PC-9 (cell line): Measurements from ENCODE around the gene CCDC3. TPM values are rescaled to one million over a fixed set of nuclear protein-coding genes. Genes with fewer than 3 reads are reported as not detected.

Experiments used
- BruUV-seq: library from RNA; stranded (reverse); fragments of 400-500 nt; replicated peaks from 2 replicates; lab custom pipeline; 2021; lab: Mats Ljungman, UMichigan
- CTCF ChIA-PET: fragments of 300-600 bp; sonication (Branson Sonifier 250); formaldehyde crosslinking; loops from one replicate; lab custom pipeline; 2022; ENCODE audit warnings: antibody characterized with exemption; lab: Charles Lee
- POLR2A ChIA-PET: fragments of 300-600 bp; sonication (Branson Sonifier 250); formaldehyde crosslinking; loops from one replicate; lab custom pipeline; 2022; ENCODE audit warnings: antibody characterized with exemption; ENCODE audit not compliant: unreplicated experiment; lab: Charles Lee
- DNase-seq, 2 experiments: peaks; one replicate each; pipeline versions ENCODE4 v3.0.0 to v3.0.0-alpha.2; 2015 to 2022; ENCODE audit warnings: mixed read lengths in 1 of 2
- H2AFZ ChIP-seq: fragments of 200-600 bp; sonication (generic); 2 replicates; pipeline ENCODE4 v1.8.1; 2017; ENCODE audit warnings: antibody characterized with exemption
- H3F3A ChIP-seq: fragments of 200-600 bp; sonication (generic); 2 replicates; pipeline ENCODE4 v1.8.1; 2017; ENCODE audit warnings: antibody characterized with exemption, mild to moderate bottlenecking, low read depth; ENCODE audit not compliant: insufficient read depth
- H3K27ac ChIP-seq: fragments of 200-600 bp; sonication (generic); 2 replicates; pipeline ENCODE4 v1.6.1; 2016; ENCODE audit warnings: mixed run types
- H3K27me3 ChIP-seq: fragments of 200-600 bp; sonication (generic); 2 replicates; pipeline ENCODE4 v1.6.1; 2016; ENCODE audit warnings: low read depth, mixed run types; ENCODE audit not compliant: insufficient read depth
- H3K36me3 ChIP-seq: fragments of 200-600 bp; sonication (generic); 2 replicates; pipeline ENCODE4 v1.6.1; 2016; ENCODE audit warnings: low read depth, mixed run types
- H3K4me1 ChIP-seq: fragments of 200-600 bp; sonication (generic); replicated peaks from 2 replicates; pipeline ENCODE4 v1.6.1; 2016; ENCODE audit warnings: mixed run types; ENCODE audit not compliant: insufficient read depth
- H3K4me2 ChIP-seq: fragments of 200-600 bp; sonication (generic); 2 replicates; pipeline ENCODE4 v1.6.1; 2017; ENCODE audit warnings: mixed run types
- H3K4me3 ChIP-seq: fragments of 200-600 bp; sonication (generic); 2 replicates; pipeline ENCODE4 v1.6.1; 2016; ENCODE audit warnings: mixed run types
- H3K79me2 ChIP-seq: fragments of 200-600 bp; sonication (generic); 2 replicates; pipeline ENCODE4 v1.6.1; 2017; ENCODE audit warnings: low read depth, mixed run types
- H3K9me2 ChIP-seq: fragments of 200-600 bp; sonication (generic); 2 replicates; pipeline ENCODE4 v1.8.1; 2017; ENCODE audit warnings: mild to moderate bottlenecking; ENCODE audit not compliant: insufficient read depth
- H3K9me3 ChIP-seq: fragments of 200-600 bp; sonication (generic); 2 replicates; pipeline ENCODE4 v1.8.1; 2016; ENCODE audit warnings: low read depth; ENCODE audit not compliant: insufficient read depth
- H4K20me1 ChIP-seq: fragments of 200-600 bp; sonication (generic); 2 replicates; pipeline ENCODE4 v1.8.1; 2017; ENCODE audit not compliant: insufficient read depth
- CTCF ChIP-seq: fragments of 200-600 bp; sonication (generic); conservative IDR thresholded peaks from 2 replicates; pipeline ENCODE4 v1.6.1; 2017; ENCODE audit warnings: mixed run types, antibody characterized with exemption, mild to moderate bottlenecking, moderate library complexity
- EZH2 ChIP-seq: fragments of 200-600 bp; sonication (generic); IDR thresholded peaks from 2 replicates; pipeline ENCODE4 v1.8.0; 2017; ENCODE audit warnings: antibody characterized with exemption, low read depth
- intact Hi-C: fragments of 100-400 bp; cut with micrococcal nuclease; formaldehyde crosslinking; loops from one replicate; pipeline ENCODE4 v1.10.0; 2022; ENCODE audit not compliant: unreplicated experiment
- total RNA-seq: library from RNA; stranded (reverse); gene quantifications from 2 replicates; pipeline ENCODE4 v1.2.3, GENCODE V29; 2021

The CCDC3 gene
- total RNA-seq, 1 experiment from 2014 or later: not detected

- Histone ChIP-seq H4K20me1 (no peaks in the 10 kb centered on the region), H3K27me3 (peaks cover 12% of the 10 kb centered on the region; the same call in 1 of the 2 replicates), H3K4me2 (no peak overlapping the region), H3K36me3 (no peaks in the 10 kb centered on the region), H3K79me2 (no peaks in the 10 kb centered on the region), H2AFZ (no peak overlapping the region), H3K4me3 (no peak overlapping the region), H3K27ac (no peak overlapping the region), H3K9me2 (no peaks in the 10 kb centered on the region), H3K9me3 (no peaks in the 10 kb centered on the region), H3K4me1 (no peaks in the 10 kb centered on the region), H3F3A (no peaks in the 10 kb centered on the region)
- no TSS peak for BruUV-seq
- intact Hi-C loops: no loop called here
- no peak for TF ChIP-seq CTCF
- no peak for TF ChIP-seq EZH2
- POLR2A ChIA-PET: no interaction called here
- DNase-seq: no peak
- CTCF ChIA-PET: no interaction called here
These were observed 35.9 kb downstream of the CCDC3 start for GRCh38 chr10:12965571-12965970.

- ChIA-PET CTCF (interaction anchor here (0.6 kb wide), 1 partner anchor 799 kb away, joined by 3 read pairs; no protein-coding TSS in a partner anchor), POLR2A (interaction anchor here (0.6 kb wide), 1 partner anchor 52 kb away, joined by 4 read pairs; no protein-coding TSS in a partner anchor)
- Histone ChIP-seq H3K4me3 (no peak overlapping the region), H3F3A (no peaks in the 10 kb centered on the region), H3K9me3 (no peaks in the 10 kb centered on the region), H3K36me3 (no peaks in the 10 kb centered on the region), H3K27ac (no peak overlapping the region), H3K4me2 (no peak overlapping the region), H4K20me1 (no peaks in the 10 kb centered on the region), H3K4me1 (no peaks in the 10 kb centered on the region), H3K79me2 (no peaks in the 10 kb centered on the region), H2AFZ (no peak overlapping the region), H3K9me2 (no peaks in the 10 kb centered on the region), H3K27me3 (peaks cover 12% of the 10 kb centered on the region; the same call in 1 of the 2 replicates)
- intact Hi-C loops: no loop called here
- DNase-seq: no peak
- TF ChIP-seq EZH2 (no peak), CTCF (no peak)
- BruUV-seq: no TSS peak
These were observed 39.0 kb downstream of the CCDC3 start for GRCh38 chr10:12962556-12962955.

- no peak overlapping the region for H2AFZ ChIP-seq
- H3K9me3 ChIP-seq: no peaks in the 10 kb centered on the region
- ChIA-PET POLR2A (no interaction called here), CTCF (no interaction called here)
- peaks cover 12% of the 10 kb centered on the region; the same call in 1 of the 2 replicates for H3K27me3 ChIP-seq
- no peak overlapping the region for H3K4me2 ChIP-seq
- BruUV-seq: no TSS peak
- H3K27ac ChIP-seq: no peak overlapping the region
- H3K36me3 ChIP-seq: no peaks in the 10 kb centered on the region
- no peaks in the 10 kb centered on the region for H3K9me2 ChIP-seq
- H3K4me1 ChIP-seq: no peaks in the 10 kb centered on the region
- intact Hi-C loops: no loop called here
- no peaks in the 10 kb centered on the region for H3F3A ChIP-seq
- H3K4me3 ChIP-seq: no peak overlapping the region
- no peak for DNase-seq
- H3K79me2 ChIP-seq: no peaks in the 10 kb centered on the region
- TF ChIP-seq EZH2: no peak
- TF ChIP-seq CTCF: no peak
- H4K20me1 ChIP-seq: no peaks in the 10 kb centered on the region
These were observed 39.9 kb downstream of the CCDC3 start for GRCh38 chr10:12961416-12962205.
